Aorta (tissue), 5 donors: ENCODE results near the gene ZNF436. TPM values are rescaled to one million over a fixed set of nuclear protein-coding genes. Genes with fewer than 3 reads are reported as not detected.

Experiments used
- ATAC-seq: fragments of 200-7000 bp; cut with Tn5 transposase; one replicate; pipeline ENCODE4 v1.9.1; 2022; ENCODE audit warnings: moderate library complexity; ENCODE audit not compliant: low FRiP score
- DNase-seq, 2 donors: peaks; one replicate each; pipeline ENCODE4 v3.0.0-alpha.2; 2020
- H3K27ac ChIP-seq, 2 donors: one replicate each; pipeline ENCODE4 v1.5.1; 2013; ENCODE audit warnings: low read length in 2 of 2, mild to moderate bottlenecking in 2 of 2, moderate library complexity in 2 of 2, control low read depth in 1 of 2, inconsistent platforms in 1 of 2, low read depth in 1 of 2
- H3K27me3 ChIP-seq, 2 donors: one replicate each; pipeline ENCODE4 v1.6.1; 2013; ENCODE audit warnings: control low read depth in 1 of 2, low read length in 1 of 2, mild to moderate bottlenecking in 1 of 2, moderate library complexity in 1 of 2; ENCODE audit not compliant: insufficient read depth in 2 of 2, control insufficient read depth in 1 of 2
- H3K36me3 ChIP-seq, 2 donors: one replicate each; pipeline ENCODE4 v1.6.1; 2013; ENCODE audit warnings: control low read depth in 1 of 2, low read length in 1 of 2, mild to moderate bottlenecking in 1 of 2; ENCODE audit not compliant: insufficient read depth in 2 of 2, control insufficient read depth in 1 of 2
- H3K4me1 ChIP-seq, 2 donors: one replicate each; pipeline ENCODE4 v1.6.1; 2013; ENCODE audit warnings: low read length in 2 of 2, control low read depth in 1 of 2, mild to moderate bottlenecking in 1 of 2, moderate library complexity in 1 of 2; ENCODE audit not compliant: insufficient read depth in 2 of 2, control insufficient read depth in 1 of 2
- H3K4me3 ChIP-seq, 2 donors: one replicate each; pipeline ENCODE4 v1.5.1; 2013; ENCODE audit warnings: low read length in 2 of 2, control low read depth in 1 of 2, mild to moderate bottlenecking in 1 of 2
- H3K9me3 ChIP-seq: one replicate; pipeline ENCODE4 v1.6.1; 2013; ENCODE audit warnings: mild to moderate bottlenecking, low read length; ENCODE audit not compliant: control insufficient read depth
- WGBS, 2 donors: extraction: QIAGEN DNeasy Blood & Tissue Kit; methylation state at CpG; one replicate each; pipeline ENCODE4 v1.1.7; 2013; 5-methylcytosine and 5-hydroxymethylcytosine counted together
- intact Hi-C, 2 donors: fragments of 100-400 bp; cut with DNase I; formaldehyde crosslinking; loops; one replicate each; pipeline versions ENCODE4 v1.14.2 to v1.15.0; 2022
- polyA plus RNA-seq, 2 donors: library from polyadenylated mRNA; stranded (reverse); fragments of 200-250 nt; gene quantifications; one replicate each; pipeline ENCODE4 v1.2.3, GENCODE V29; 2013
- total RNA-seq, 2 donors: library from RNA; stranded (reverse); fragmentation: NEBNext Ultra II Directional; extraction: Animal tissue kit (Norgen Biotek cat#: 25700); gene quantifications; one replicate each; pipeline ENCODE4 v1.2.1, GENCODE V29; 2021
- donor health status: healthy with polysubstance abuse.
- donor health status: Bipolar disorder and iron deficiency.
- donor health status: DM: no; HTN: no; CAD: no.
- donor health status: DM: no; HTN: no; CAD: no.
- donor health status: DM: yes; HTN: yes; CAD: no.

The ZNF436 gene
- total and polyA plus RNA-seq, 4 donors, result 3.6 to 35.4 (median 8.8) TPM

DNA sequence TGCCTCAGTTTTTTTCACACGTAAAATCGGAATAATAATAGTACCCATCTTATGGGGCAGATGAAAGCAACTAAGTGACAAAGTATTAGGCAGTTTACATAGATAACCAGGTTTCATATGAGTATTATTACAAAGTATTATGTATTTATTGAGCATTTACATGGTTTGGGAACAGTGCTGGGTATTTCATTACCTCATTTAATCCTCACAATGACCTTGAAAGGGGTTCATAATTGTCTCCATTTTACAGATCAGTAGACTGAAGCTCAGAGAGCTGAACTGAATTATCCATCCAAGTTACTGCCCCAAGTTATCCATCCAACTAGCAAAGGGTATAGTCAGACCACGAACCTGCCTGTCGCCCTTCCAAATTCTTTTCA is 33.7 kb upstream of the ZNF436 start:
- no peaks in the 10 kb centered on the region for H3K9me3 ChIP-seq
- DNase-seq (no peak), ATAC-seq (no peak)
- no peaks in the 10 kb centered on the region for H3K4me1 ChIP-seq
- peaks cover 0 to 1% of the 10 kb centered on the region in 2 donors for H3K36me3 ChIP-seq
- H3K27ac ChIP-seq, result peak overlapping the region in 1 of 2 donors; percentile 61
- intact Hi-C loops, result loop anchor here (5.0 to 10.0 kb wide), 3 partner anchors 36 to 61 kb away; partner anchors contain the start of genes HNRNPR (in 2 of the 2) and ZNF436 (in 1 of the 2)
- H3K4me3 ChIP-seq, result no peak overlapping the region
- no peaks in the 10 kb centered on the region for H3K27me3 ChIP-seq
- 54 to 55% methylated on average over 4 of the region's 4 CpGs for WGBS, 2 donors

DNA sequence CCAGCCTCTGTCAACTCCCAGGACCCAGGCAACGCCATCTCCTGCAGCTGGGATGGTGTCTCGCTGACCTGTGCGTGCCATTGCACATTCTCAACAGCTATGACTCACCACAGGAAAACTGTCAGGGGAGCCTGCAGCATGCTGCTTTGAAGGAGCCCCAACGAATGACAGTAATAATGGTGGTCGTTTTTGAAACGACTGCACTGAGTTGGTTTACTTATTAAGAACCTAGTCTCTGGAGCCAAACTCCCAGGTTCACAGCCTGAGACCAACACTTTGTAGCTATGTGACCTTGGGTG is 33.4 kb upstream of the ZNF436 start:
- peak overlapping the region in 1 of 2 donors; percentile 61 for H3K27ac ChIP-seq

DNA sequence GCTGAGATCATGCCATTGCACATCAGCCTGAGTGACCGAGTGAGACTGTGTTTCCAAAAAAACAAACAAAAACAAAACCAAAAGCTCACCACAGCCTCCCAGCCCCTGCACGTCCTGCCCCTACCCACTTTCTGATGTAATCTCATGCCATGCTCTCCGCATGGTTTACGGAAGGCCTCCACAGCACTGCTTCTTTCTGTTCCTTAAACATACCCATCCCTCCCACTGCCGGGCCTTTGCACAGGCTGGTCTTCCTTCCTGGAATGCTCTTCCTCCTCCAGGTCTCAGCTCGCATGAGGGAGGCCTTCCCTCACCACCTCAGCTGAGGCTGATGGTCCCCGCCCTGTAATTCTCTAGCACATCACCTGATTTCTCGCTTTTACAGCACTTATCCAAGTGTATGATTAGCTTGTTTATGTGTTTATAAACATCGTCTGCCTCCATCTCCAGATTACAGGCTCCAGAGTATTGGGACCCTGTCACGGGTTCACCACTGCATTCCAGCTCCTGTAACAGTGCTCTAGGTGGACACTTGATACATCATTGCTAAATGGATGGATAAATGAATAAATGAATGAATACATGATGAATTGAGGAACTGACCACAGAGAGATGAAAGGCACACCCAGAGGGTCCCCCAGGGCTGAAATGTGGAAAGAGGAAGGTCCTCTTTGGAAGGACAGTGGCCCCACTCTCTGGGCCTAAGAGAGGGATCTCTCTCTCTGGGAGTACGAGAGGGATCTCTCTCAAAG is 32.8 kb upstream of the ZNF436 start:
- DNase-seq, result peak in 1 of 2 donors; percentile 66
- H3K4me1 ChIP-seq, result no peaks in the 10 kb centered on the region
- no peak overlapping the region for H3K4me3 ChIP-seq
- H3K27me3 ChIP-seq, result no peaks in the 10 kb centered on the region
- intact Hi-C loops, result loop anchor here (5.0 to 10.0 kb wide), 3 partner anchors 35 to 60 kb away; partner anchors contain the start of genes HNRNPR (in 2 of the 2) and ZNF436 (in 1 of the 2)
- H3K36me3 ChIP-seq, result peaks cover 0 to 3% of the 10 kb centered on the region in 2 donors
- no peak overlapping the region for H3K27ac ChIP-seq
- ATAC-seq, result no peak
- WGBS, 2 donors, result 82 to 85% methylated on average over 11 of the region's 11 CpGs
- no peaks in the 10 kb centered on the region for H3K9me3 ChIP-seq

More for the DNA sequence above, 33.4 kb upstream of the ZNF436 start:
- WGBS, 2 donors, result 27 to 29% methylated on average over 6 of the region's 6 CpGs
- no peaks in the 10 kb centered on the region for H3K4me1 ChIP-seq
- H3K4me3 ChIP-seq, result no peak overlapping the region
- DNase-seq (peak in 1 of 2 donors; percentile 77), ATAC-seq (no peak)
- H3K9me3 ChIP-seq, result no peaks in the 10 kb centered on the region
- no peaks in the 10 kb centered on the region for H3K27me3 ChIP-seq
- peaks cover 0 to 1% of the 10 kb centered on the region in 2 donors for H3K36me3 ChIP-seq
- intact Hi-C loops, result loop anchor here (5.0 to 10.0 kb wide), 3 partner anchors 36 to 61 kb away; partner anchors contain the start of genes HNRNPR (in 2 of the 2) and ZNF436 (in 1 of the 2)

DNA sequence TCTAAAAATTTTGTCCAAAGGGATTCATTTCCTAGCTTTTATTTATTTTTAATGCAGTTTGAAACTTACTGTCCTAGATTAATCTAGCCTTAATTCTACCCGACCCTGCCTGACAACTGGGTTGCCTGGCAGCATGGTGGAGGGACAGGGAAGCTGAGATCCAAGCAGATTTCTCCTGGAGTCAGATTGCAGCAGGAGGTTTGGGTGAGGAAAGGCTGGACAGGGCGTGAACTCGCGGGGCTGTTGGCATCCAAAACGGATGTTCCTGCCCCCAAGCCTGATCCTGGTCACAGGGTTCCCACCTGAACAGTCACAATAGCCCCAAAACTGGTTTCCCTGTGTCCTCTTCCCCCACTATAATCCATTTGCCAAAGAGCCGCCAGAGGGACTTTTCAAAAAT is 31.7 kb upstream of the ZNF436 start:
- no peak overlapping the region for H3K4me3 ChIP-seq
- no peak for DNase-seq
- no peak overlapping the region for H3K27ac ChIP-seq
- no peak for ATAC-seq
- H3K36me3 ChIP-seq, result peaks cover 0 to 3% of the 10 kb centered on the region in 2 donors
- H3K9me3 ChIP-seq, result no peaks in the 10 kb centered on the region
- WGBS, 2 donors, result 76 to 83% methylated on average over 6 of the region's 6 CpGs
- no peaks in the 10 kb centered on the region for H3K27me3 ChIP-seq
- intact Hi-C loops, result loop anchor here (5.0 to 10.0 kb wide), 3 partner anchors 34 to 59 kb away; partner anchors contain the start of genes HNRNPR (in 2 of the 2) and ZNF436 (in 1 of the 2)
- no peaks in the 10 kb centered on the region for H3K4me1 ChIP-seq

- H3K27ac ChIP-seq, result no peak overlapping the region
These were observed 30.9 kb upstream of the ZNF436 start for GRCh38 chr1:23400324-23401114.

GRCh38 chr1:23399229-23399628 is 29.6 kb upstream of the ZNF436 start:
- H3K9me3 ChIP-seq, result no peaks in the 10 kb centered on the region
- ATAC-seq (no peak), DNase-seq (no peak)
- WGBS, 2 donors, result 96 to 100% methylated on average over 1 of the region's 1 CpG
- no peaks in the 10 kb centered on the region for H3K4me1 ChIP-seq
- H3K27me3 ChIP-seq, result no peaks in the 10 kb centered on the region
- intact Hi-C loops, result no loop called here
- H3K36me3 ChIP-seq, result peaks cover 0 to 2% of the 10 kb centered on the region in 2 donors
- H3K27ac ChIP-seq, result no peak overlapping the region
- no peak overlapping the region for H3K4me3 ChIP-seq

More at GRCh38 chr1:23400324-23401114, 30.9 kb upstream of the ZNF436 start:
- no peak overlapping the region for H3K4me3 ChIP-seq
- H3K9me3 ChIP-seq, result no peaks in the 10 kb centered on the region
- no peak for DNase-seq
- 85 to 88% methylated on average over 5 of the region's 5 CpGs for WGBS, 2 donors
- H3K27me3 ChIP-seq, result no peaks in the 10 kb centered on the region
- peak; percentile 22 for ATAC-seq
- no peaks in the 10 kb centered on the region for H3K4me1 ChIP-seq
- H3K36me3 ChIP-seq, result peaks cover 0 to 2% of the 10 kb centered on the region in 2 donors
- intact Hi-C loops, result loop anchor here (5.0 to 10.0 kb wide), 3 partner anchors 33 to 58 kb away; partner anchors contain the start of genes HNRNPR (in 2 of the 2) and ZNF436 (in 1 of the 2)

- H3K4me1 ChIP-seq, result no peaks in the 10 kb centered on the region
- no peaks in the 10 kb centered on the region for H3K27me3 ChIP-seq
- no peaks in the 10 kb centered on the region for H3K9me3 ChIP-seq
- intact Hi-C loops, result no loop called here
- ATAC-seq (no peak), DNase-seq (no peak)
- H3K4me3 ChIP-seq, result no peak overlapping the region
- peaks cover 0 to 2% of the 10 kb centered on the region in 2 donors for H3K36me3 ChIP-seq
- WGBS, 2 donors, result 90 to 91% methylated on average over 7 of the region's 7 CpGs
- H3K27ac ChIP-seq, result no peak overlapping the region
These were observed 28.3 kb upstream of the ZNF436 start for GRCh38 chr1:23397908-23398307.

DNA sequence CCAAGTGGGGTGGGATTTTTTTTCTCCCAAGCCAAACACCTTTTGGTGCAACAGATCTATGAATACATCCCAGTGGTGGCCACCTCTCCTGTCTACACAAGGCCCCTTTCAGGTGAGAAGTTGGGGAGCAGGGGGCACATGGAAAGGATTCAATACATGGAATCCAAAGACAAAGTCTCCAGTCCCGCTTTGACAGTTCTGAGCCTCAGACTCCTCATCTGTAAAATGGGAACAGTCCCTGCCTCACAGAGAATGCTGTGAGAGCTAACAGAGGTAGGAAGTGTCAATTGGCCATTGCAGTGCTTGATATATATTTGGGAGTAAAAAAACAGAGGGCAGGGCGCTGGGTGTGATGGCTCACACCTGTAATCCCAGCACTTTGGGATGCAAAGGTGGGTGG is 26.7 kb upstream of the ZNF436 start:
- 96 to 97% methylated on average over 2 of the region's 2 CpGs for whole genome bisulfite sequencing, 2 donors

More for the DNA sequence above, 26.7 kb upstream of the ZNF436 start:
- H3K36me3 ChIP-seq, result peaks cover 0 to 2% of the 10 kb centered on the region in 2 donors
- H3K27me3 ChIP-seq, result no peaks in the 10 kb centered on the region
- no peak overlapping the region for H3K4me3 ChIP-seq
- intact Hi-C loops, result no loop called here
- ATAC-seq (no peak), DNase-seq (no peak)
- H3K27ac ChIP-seq, result no peak overlapping the region
- H3K9me3 ChIP-seq, result no peaks in the 10 kb centered on the region
- no peaks in the 10 kb centered on the region for H3K4me1 ChIP-seq
